ENCODE measurements around the gene TGM2.

Gene TGM2

GRCh38 chr20:38175304-38176180, 10.5 kb upstream of the TGM2 start:
- DNase-seq = no peak

GRCh38 chr20:38173237-38174156, 8.4 kb upstream of the TGM2 start:
- DNase-seq = peak; percentile 85

GRCh38 chr20:38172408-38172807, 7.3 kb upstream of the TGM2 start:
- peak; percentile 59 for DNase-seq

GRCh38 chr20:38171675-38172043, 6.6 kb upstream of the TGM2 start:
- no peak for DNase-seq

- peak; percentile 46 for DNase-seq
These were observed 6.0 kb upstream of the TGM2 start for GRCh38 chr20:38170826-38171674.

- no peak for DNase-seq
These were observed 5.3 kb upstream of the TGM2 start for GRCh38 chr20:38170219-38170825.

- DNase-seq = no peak
These were observed 4.6 kb upstream of the TGM2 start for GRCh38 chr20:38169636-38170193.

GRCh38 chr20:38168791-38169589, 3.9 kb upstream of the TGM2 start:
- DNase-seq = no peak

GRCh38 chr20:38167851-38168760, 3.0 kb upstream of the TGM2 start:
- DNase-seq = peak; percentile 71

GRCh38 chr20:38167328-38167850, 2.3 kb upstream of the TGM2 start:
- DNase-seq = no peak

GRCh38 chr20:38166703-38167233, 1.7 kb upstream of the TGM2 start:
- no peak for DNase-seq

GRCh38 chr20:38165966-38166702, 1.1 kb upstream of the TGM2 start:
- DNase-seq = peak; percentile 68

- no peak for DNase-seq
These were observed 414 bp downstream of the TGM2 start for GRCh38 chr20:38164624-38165088.

GRCh38 chr20:38164069-38164468, 1.0 kb downstream of the TGM2 start:
- DNase-seq = no peak

- DNase-seq = no peak
These were observed 1.9 kb downstream of the TGM2 start for GRCh38 chr20:38162878-38163875.

GRCh38 chr20:38162149-38162548, 2.9 kb downstream of the TGM2 start:
- DNase-seq = no peak

GRCh38 chr20:38161412-38161774, 3.7 kb downstream of the TGM2 start:
- DNase-seq = no peak

Measured in fibroblast of skin of scalp (primary cell).